GM12873 (cell line): ENCODE measurements around the gene ANO9.

Experiments used
- CTCF ChIP-seq: IDR thresholded peaks from 2 replicates; pipeline ENCODE4 v1.5.1; 2012; ENCODE audit warnings: low read depth, mild to moderate bottlenecking, moderate library complexity, low read length, control low read depth; ENCODE audit not compliant: insufficient read depth; ENCODE audit errors: missing control alignments

The ANO9 gene

GRCh38 chr11:370070-370941 is 71.5 kb downstream of the ANO9 start:
- TF ChIP-seq CTCF: no peak

GRCh38 chr11:369336-370018 is 72.3 kb downstream of the ANO9 start, which contains the start of gene B4GALNT4:
TSS of gene B4GALNT4 (plus strand) at chr11:369499. CDS start at chr11:369804, 305 bp downstream.
- TF ChIP-seq CTCF: no peak

- no peak for TF ChIP-seq CTCF
Measured at GRCh38 chr11:368414-369335, 73.1 kb downstream of the ANO9 start.

- no peak for TF ChIP-seq CTCF
Measured at GRCh38 chr11:367956-368413, 73.8 kb downstream of the ANO9 start.
